ENCODE results near the gene SAP30L. TPM values are rescaled to one million over a fixed set of nuclear protein-coding genes. Genes with fewer than 3 reads are reported as not detected.

SAP30L gene
- total RNA-seq, 1 experiment from 2014 or later: 15.8 TPM

DNA sequence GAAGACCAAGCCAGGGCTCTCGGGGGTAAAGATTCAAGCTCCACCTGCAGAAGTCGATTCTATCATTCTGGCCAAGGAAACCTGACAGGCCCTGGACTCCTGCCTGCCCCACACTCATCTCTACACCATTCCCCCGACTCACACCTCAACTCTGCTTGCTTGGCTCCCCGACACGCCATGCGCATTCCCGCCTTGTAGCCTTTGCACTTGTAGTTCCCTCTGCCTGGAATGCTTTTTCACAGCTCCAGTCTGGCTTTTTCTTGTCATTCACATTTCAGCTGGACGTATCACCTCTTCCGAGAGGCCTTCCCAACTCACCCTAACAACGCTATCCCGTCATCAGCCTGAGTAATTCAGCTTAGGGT, 60.9 kb downstream of the SAP30L start:
- no peak for DNase-seq (ENCODE audit: low read depth)

DNA sequence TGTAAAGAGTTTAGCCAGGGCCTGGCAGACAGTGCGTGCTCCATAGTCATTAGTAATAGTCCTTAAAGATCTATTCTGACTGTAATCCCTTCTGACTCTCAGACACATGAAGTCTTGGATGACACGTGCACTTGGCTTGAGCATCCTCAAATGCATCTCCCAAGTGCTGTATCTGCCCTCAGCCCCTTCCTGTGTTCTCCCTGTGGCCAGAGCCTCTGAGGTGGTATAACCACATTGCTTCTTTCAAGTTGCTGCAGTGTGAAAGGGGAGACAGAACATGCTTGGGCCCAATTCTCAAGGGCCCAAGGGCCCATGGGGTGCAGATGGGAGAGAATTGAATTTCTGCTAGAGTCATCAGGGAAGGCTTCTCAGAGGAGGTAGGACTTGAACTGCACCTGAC, 62.3 kb downstream of the SAP30L start:
- DNase-seq (ENCODE audit: low read depth): no peak

DNA sequence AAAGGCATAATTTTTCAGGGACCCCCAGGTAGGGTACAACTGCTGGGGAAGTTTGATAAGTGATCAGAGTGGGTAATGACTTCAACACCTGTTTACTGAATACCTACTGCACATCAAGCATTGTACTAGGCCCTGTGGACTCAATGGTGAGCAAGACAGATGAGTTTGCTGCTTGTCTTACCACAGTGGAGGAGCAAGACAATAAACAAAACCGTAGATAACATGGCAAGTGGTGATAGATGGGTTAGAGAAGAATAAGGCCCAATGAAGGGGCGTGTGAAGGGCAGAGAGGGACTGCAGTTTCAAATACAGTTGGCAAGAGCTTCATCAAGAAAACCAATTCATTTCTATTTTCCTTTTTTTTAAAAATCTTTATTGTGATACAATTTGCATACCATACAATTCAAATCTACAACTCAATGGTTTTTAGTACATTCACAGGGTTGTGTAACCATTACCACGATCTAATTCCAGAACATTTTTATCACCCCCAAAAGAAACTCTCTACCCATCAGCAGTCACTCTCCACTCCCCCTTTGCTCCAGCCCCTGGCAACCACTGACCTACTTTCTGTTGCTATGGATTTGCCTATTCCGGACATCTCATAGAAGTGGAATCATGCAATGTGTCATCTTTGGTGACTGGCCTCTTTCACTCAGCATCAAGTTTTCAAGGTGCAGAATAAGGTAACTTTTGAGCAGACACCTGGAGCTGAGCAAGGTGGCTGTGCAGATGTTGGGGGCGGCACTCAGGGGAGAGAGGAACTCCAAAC, 64.2 kb downstream of the SAP30L start:
- no peak for DNase-seq (ENCODE audit: low read depth)

Other genes with a start within 250 kb of the SAP30L start
- gene HAND1, start 32.2 kb downstream of the SAP30L start, total RNA-seq (2014; rRNA removed; shearing (Covaris generic)): 0.69 TPM in 1 of 2 replicates, not detected in the other